Endodermal cell (in vitro differentiated cells): ENCODE data around the gene PAF1. TPM values are rescaled to one million over a fixed set of nuclear protein-coding genes. Genes with fewer than 3 reads are reported as not detected.

Experiments
- DNase-seq: peaks from one replicate; pipeline ENCODE4 v3.0.0-alpha.2; 2017
- H3K27ac ChIP-seq: 2 replicates; pipeline ENCODE4 v1.5.1; 2013; ENCODE audit warnings: mild to moderate bottlenecking, low read depth, low read length, moderate library complexity
- H3K27me3 ChIP-seq: 2 replicates; pipeline ENCODE4 v1.6.1; 2013; ENCODE audit warnings: mild to moderate bottlenecking, low read length, moderate library complexity; ENCODE audit not compliant: insufficient read depth, control insufficient read depth, poor library complexity, severe bottlenecking
- H3K36me3 ChIP-seq: 2 replicates; pipeline ENCODE4 v1.7.0; 2013; ENCODE audit warnings: mild to moderate bottlenecking, low read length, moderate library complexity; ENCODE audit not compliant: control insufficient read depth, insufficient read depth
- H3K4me1 ChIP-seq: one replicate; pipeline ENCODE4 v1.7.0; 2013; ENCODE audit warnings: low read length; ENCODE audit not compliant: control insufficient read depth, insufficient read depth
- H3K4me3 ChIP-seq: 2 replicates; pipeline ENCODE4 v1.5.1; 2013; ENCODE audit warnings: mild to moderate bottlenecking, low read length, moderate library complexity
- H3K9ac ChIP-seq: 2 replicates; pipeline ENCODE4 v1.6.1; 2013; ENCODE audit warnings: mild to moderate bottlenecking, low read length, moderate library complexity; ENCODE audit not compliant: poor library complexity, severe bottlenecking; ENCODE audit errors: extremely low read depth
- H3K9me3 ChIP-seq: 2 replicates; pipeline ENCODE4 v1.6.1; 2013; ENCODE audit warnings: mild to moderate bottlenecking, low read length, moderate library complexity; ENCODE audit not compliant: control insufficient read depth
- H3K27ac Mint-ChIP-seq: 2 replicates; pipeline ENCODE4 v1.8.0; 2020; ENCODE audit warnings: mixed read lengths
- H3K27me3 Mint-ChIP-seq: 2 replicates; pipeline ENCODE4 v1.8.0; 2021; ENCODE audit warnings: mild to moderate bottlenecking, mixed read lengths; ENCODE audit not compliant: insufficient read depth
- H3K36me3 Mint-ChIP-seq: 2 replicates; pipeline ENCODE4 v1.8.0; 2020; ENCODE audit warnings: low read depth, mixed read lengths
- H3K4me1 Mint-ChIP-seq: 2 replicates; pipeline ENCODE4 v1.8.0; 2020; ENCODE audit warnings: mixed read lengths
- H3K4me3 Mint-ChIP-seq: 2 replicates; pipeline ENCODE4 v1.8.0; 2020; ENCODE audit warnings: mild to moderate bottlenecking, moderate library complexity, mixed read lengths
- H3K9me3 Mint-ChIP-seq: 2 replicates; pipeline ENCODE4 v1.8.0; 2020; ENCODE audit warnings: mild to moderate bottlenecking, mixed read lengths
- CTCF ChIP-seq: fragments of 200-600 bp; sonication (generic); conservative IDR thresholded peaks from 2 replicates; pipeline ENCODE4 v1.5.0; 2021; ENCODE audit warnings: antibody characterized with exemption, mild to moderate bottlenecking
- WGBS, 2 experiments: methylation state at CpG; one replicate each; pipeline versions ENCODE4 v1.1.5 to v1.1.7; 2013; ENCODE audit warnings: missing lambda C conversion rate in 2 of 2, mixed read lengths in 1 of 2; ENCODE audit not compliant: insufficient coverage in 1 of 2, insufficient read length in 1 of 2; 5-methylcytosine and 5-hydroxymethylcytosine counted together
- total RNA-seq, 2 donors: library from RNA; stranded (reverse); fragmentation: NEBNext Ultra II Directional in 1 of 2; extraction: Animal tissue kit (Norgen Biotek cat#: 25700) in 1 of 2; gene quantifications; 2 replicates in 1 of 2; 3 replicates in 1 of 2; pipeline ENCODE4 v1.2.1, GENCODE V29; 2021

Gene PAF1
- total RNA-seq, 2 donors from 2014 or later = 28.4 to 28.8 TPM

GRCh38 chr19:39397360-39398296 is 6.7 kb upstream of the PAF1 start:
- Mint-ChIP-seq H3K4me3 (peak overlapping the region; percentile 26), H3K9me3 (no peaks in the 10 kb centered on the region), H3K27me3 (no peaks in the 10 kb centered on the region), H3K27ac (peak overlapping the region; percentile 98), H3K4me1 (peaks cover 34% of the 10 kb centered on the region), H3K36me3 (peaks cover 33% of the 10 kb centered on the region)
- H3K27me3 ChIP-seq = no peaks in the 10 kb centered on the region
- no peak overlapping the region for H3K9ac ChIP-seq
- H3K36me3 ChIP-seq = peaks cover 25% of the 10 kb centered on the region
- H3K9me3 ChIP-seq = no peaks in the 10 kb centered on the region
- no peak overlapping the region for H3K4me3 ChIP-seq
- no peak overlapping the region for H3K27ac ChIP-seq
- TF ChIP-seq CTCF = peak; percentile 98
- peak; percentile 97 for DNase-seq
- WGBS, 2 experiments = 44 to 53% methylated on average over 7 to 17 of the region's 17 CpGs
- H3K4me1 ChIP-seq = peaks cover 16% of the 10 kb centered on the region

GRCh38 chr19:39390451-39390750 is 505 bp downstream of the PAF1 start:
- 0 to 4% methylated on average over 5 to 10 of the region's 10 CpGs for WGBS, 2 experiments

More at GRCh38 chr19:39390451-39390750, 505 bp downstream of the PAF1 start:
- Mint-ChIP-seq H3K4me1 (peaks cover 12% of the 10 kb centered on the region), H3K27ac (peak overlapping the region; percentile 99), H3K4me3 (peak overlapping the region; percentile 90), H3K9me3 (no peaks in the 10 kb centered on the region), H3K36me3 (peaks cover 54% of the 10 kb centered on the region), H3K27me3 (no peaks in the 10 kb centered on the region)
- Histone ChIP-seq H3K4me1 (peaks cover 7% of the 10 kb centered on the region), H3K9ac (peak overlapping the region; percentile 90), H3K27me3 (no peaks in the 10 kb centered on the region), H3K9me3 (no peaks in the 10 kb centered on the region), H3K4me3 (peak overlapping the region; percentile 93), H3K27ac (peak overlapping the region; percentile 96), H3K36me3 (peaks cover 60% of the 10 kb centered on the region)
- no peak for TF ChIP-seq CTCF
- DNase-seq = no peak
